Glutamatergic neuron (in vitro differentiated cells): ENCODE results near the gene NT5C1B. TPM values are rescaled to one million over a fixed set of nuclear protein-coding genes. Genes with fewer than 3 reads are reported as not detected.

ENCODE experiments used
- DNase-seq: peaks from one replicate; pipeline ENCODE4 v3.0.0; 2022
- H3K27ac Mint-ChIP-seq: one replicate; pipeline ENCODE4 v1.8.0; 2020; ENCODE audit warnings: mild to moderate bottlenecking, mixed read lengths, inconsistent platforms; ENCODE audit not compliant: unreplicated experiment
- H3K27me3 Mint-ChIP-seq: one replicate; pipeline ENCODE4 v1.8.0; 2020; ENCODE audit warnings: mild to moderate bottlenecking, moderate library complexity, mixed read lengths, inconsistent platforms; ENCODE audit not compliant: unreplicated experiment
- H3K36me3 Mint-ChIP-seq: one replicate; pipeline ENCODE4 v1.8.0; 2020; ENCODE audit warnings: mild to moderate bottlenecking, mixed read lengths, inconsistent platforms; ENCODE audit not compliant: unreplicated experiment
- H3K4me1 Mint-ChIP-seq: one replicate; pipeline ENCODE4 v1.8.0; 2020; ENCODE audit warnings: mild to moderate bottlenecking, low read depth, mixed read lengths, inconsistent platforms; ENCODE audit not compliant: unreplicated experiment
- H3K4me3 Mint-ChIP-seq: one replicate; pipeline ENCODE4 v1.8.0; 2020; ENCODE audit warnings: mild to moderate bottlenecking, mixed read lengths, inconsistent platforms; ENCODE audit not compliant: unreplicated experiment
- H3K9me3 Mint-ChIP-seq: one replicate; pipeline ENCODE4 v1.8.0; 2020; ENCODE audit warnings: mild to moderate bottlenecking, moderate library complexity, mixed read lengths, inconsistent platforms; ENCODE audit not compliant: unreplicated experiment
- total RNA-seq: library from RNA; stranded (reverse); fragmentation: NEBNext Ultra II Directional; extraction: Animal tissue kit (Norgen Biotek cat#: 25700); gene quantifications from one replicate; pipeline ENCODE4 v1.2.1, GENCODE V29; 2021; ENCODE audit not compliant: unreplicated experiment
- TF ChIP-seq, protein P1 (sequence below): fragments of 200-600 bp; sonication (generic); IDR thresholded peaks from one replicate; pipeline ENCODE4 v1.5.0; 2021; ENCODE audit not compliant: partially characterized antibody, unreplicated experiment

The NT5C1B gene
- total RNA-seq, 1 donor from 2014 or later, result not detected

DNA sequence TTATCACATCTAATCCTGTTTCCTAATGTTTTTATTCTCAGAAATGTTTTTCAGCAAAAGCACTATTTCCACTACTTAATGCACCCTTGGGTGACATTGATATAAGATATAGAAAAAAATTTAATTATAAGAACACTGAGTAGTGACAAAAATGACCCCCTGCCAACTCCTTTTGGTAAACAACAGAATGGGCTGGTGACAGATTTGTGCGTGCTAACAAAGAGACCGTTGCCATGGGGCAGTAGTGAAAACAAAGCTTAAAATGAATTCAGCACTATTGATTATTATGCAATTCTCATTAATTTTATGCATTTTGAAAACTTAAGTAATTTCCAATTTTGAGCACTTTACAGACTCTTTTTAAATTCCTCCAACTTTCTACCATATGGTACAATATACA is 62.0 kb downstream of the NT5C1B start:
- no peak overlapping the region for H3K4me3 Mint-ChIP-seq
- no peaks in the 10 kb centered on the region for H3K9me3 Mint-ChIP-seq
- DNase-seq, result no peak

DNA sequence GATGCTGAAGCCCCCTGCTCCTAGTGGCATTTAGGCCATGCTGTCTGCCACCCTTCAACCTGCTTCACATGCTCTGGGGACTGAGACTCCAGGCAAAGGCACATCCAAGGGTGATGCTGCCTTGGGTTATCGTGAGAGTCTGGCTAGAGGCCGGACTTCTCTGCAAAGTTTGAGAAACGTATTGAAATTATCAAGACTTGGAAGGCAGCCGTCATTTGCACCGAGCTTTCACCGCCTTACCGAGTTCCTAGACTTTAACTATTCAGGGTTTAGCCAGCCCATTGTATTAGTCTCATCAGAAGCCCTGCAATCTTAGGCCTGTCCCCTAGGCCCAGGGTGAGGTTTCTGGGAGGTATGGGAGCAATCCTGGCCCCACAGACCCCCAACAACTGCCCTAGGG is 62.9 kb downstream of the NT5C1B start:
- DNase-seq, result no peak
- no peak overlapping the region for H3K27ac Mint-ChIP-seq
- H3K27me3 Mint-ChIP-seq, result peaks cover 2% of the 10 kb centered on the region
- H3K9me3 Mint-ChIP-seq, result no peaks in the 10 kb centered on the region
- H3K36me3 Mint-ChIP-seq, result no peaks in the 10 kb centered on the region
- H3K4me3 Mint-ChIP-seq, result no peak overlapping the region
- H3K4me1 Mint-ChIP-seq, result no peaks in the 10 kb centered on the region
- TF ChIP-seq, protein P1, sequence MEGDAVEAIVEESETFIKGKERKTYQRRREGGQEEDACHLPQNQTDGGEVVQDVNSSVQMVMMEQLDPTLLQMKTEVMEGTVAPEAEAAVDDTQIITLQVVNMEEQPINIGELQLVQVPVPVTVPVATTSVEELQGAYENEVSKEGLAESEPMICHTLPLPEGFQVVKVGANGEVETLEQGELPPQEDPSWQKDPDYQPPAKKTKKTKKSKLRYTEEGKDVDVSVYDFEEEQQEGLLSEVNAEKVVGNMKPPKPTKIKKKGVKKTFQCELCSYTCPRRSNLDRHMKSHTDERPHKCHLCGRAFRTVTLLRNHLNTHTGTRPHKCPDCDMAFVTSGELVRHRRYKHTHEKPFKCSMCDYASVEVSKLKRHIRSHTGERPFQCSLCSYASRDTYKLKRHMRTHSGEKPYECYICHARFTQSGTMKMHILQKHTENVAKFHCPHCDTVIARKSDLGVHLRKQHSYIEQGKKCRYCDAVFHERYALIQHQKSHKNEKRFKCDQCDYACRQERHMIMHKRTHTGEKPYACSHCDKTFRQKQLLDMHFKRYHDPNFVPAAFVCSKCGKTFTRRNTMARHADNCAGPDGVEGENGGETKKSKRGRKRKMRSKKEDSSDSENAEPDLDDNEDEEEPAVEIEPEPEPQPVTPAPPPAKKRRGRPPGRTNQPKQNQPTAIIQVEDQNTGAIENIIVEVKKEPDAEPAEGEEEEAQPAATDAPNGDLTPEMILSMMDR, result no peak

More for the DNA sequence above, 62.0 kb downstream of the NT5C1B start:
- H3K27me3 Mint-ChIP-seq, result peaks cover 2% of the 10 kb centered on the region
- H3K36me3 Mint-ChIP-seq, result no peaks in the 10 kb centered on the region
- H3K4me1 Mint-ChIP-seq, result no peaks in the 10 kb centered on the region
- no peak overlapping the region for H3K27ac Mint-ChIP-seq
- TF ChIP-seq, protein P1, result no peak

DNA sequence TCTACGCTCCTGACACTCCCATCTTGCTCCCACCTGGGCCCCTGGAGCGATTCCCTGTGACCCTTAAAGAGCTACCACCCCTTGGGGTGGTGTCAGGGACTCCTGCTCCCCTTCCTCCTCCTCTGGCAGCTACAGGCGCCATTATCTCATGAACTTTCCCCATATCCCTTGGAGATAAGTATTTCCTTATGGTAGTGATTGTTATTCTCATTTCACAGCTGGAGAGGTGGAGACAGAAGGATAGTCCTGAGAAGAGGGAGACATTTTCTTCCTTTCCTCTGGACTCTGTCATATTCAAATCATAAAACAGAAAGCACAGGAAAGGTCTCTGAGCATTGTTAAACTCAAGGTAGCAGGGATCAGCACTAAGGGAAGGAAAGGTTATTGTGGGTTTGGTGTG is 63.5 kb downstream of the NT5C1B start:
- DNase-seq, result no peak
- Mint-ChIP-seq H3K4me3 (no peak overlapping the region), H3K27me3 (peaks cover 2% of the 10 kb centered on the region), H3K27ac (no peak overlapping the region), H3K36me3 (no peaks in the 10 kb centered on the region), H3K4me1 (no peaks in the 10 kb centered on the region), H3K9me3 (no peaks in the 10 kb centered on the region)
- TF ChIP-seq, protein P1, result no peak

DNA sequence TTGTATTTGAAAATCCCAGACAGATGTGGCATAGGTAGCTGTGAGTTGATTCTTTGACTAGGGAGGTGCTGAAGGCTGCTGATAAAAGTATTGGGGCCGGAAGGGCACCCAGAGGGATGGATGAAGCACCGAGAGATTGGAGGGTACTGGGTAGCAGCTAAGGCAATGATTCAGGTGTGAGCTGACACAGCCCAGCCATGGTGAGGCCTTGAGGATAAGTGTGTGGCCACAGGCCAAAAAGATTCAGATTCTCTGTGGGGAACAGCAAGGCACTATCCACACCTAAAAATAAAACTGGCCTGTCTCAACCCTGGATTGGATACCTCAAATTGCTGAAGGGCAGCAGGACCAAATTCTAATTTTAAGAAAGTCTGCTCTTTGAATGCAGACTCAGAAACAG is 64.1 kb downstream of the NT5C1B start:
- no peak overlapping the region for H3K4me3 Mint-ChIP-seq
- no peaks in the 10 kb centered on the region for H3K36me3 Mint-ChIP-seq
- no peak for DNase-seq
- H3K27me3 Mint-ChIP-seq, result peaks cover 4% of the 10 kb centered on the region
- no peaks in the 10 kb centered on the region for H3K9me3 Mint-ChIP-seq
- H3K27ac Mint-ChIP-seq, result no peak overlapping the region
- TF ChIP-seq, protein P1, result no peak
- H3K4me1 Mint-ChIP-seq, result no peaks in the 10 kb centered on the region

DNA sequence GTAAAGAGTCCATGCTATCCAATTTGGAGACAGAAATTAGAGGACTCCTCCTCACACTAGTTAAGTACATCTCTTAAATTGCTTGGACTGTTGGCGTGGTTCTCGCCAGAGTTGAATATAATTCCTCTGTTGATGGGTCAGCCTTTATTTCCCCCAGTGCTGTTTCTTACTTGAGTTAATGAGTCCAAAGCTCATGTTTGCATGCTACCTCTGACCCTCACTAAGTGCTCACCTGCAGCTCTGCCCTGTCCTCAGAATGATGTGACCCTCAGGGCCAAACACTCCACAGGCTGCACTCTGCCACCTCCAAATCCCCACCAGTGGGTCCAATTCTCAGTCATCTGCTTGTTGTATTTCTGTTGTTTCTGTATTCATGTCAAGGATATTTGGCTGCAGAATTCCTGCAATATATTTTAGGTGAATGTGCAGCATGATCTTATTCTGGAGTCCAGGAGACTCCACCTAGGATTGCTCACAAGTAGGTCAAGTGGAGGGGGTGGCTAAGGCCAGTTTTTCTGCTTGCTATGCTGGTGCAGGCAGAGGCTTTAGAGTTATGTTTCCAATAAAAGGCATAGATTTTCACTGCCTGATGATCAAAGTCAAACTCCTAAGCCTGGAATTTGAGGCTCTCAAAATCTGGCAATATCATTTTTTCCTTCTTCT is 66.8 kb downstream of the NT5C1B start:
- DNase-seq, result no peak
- Mint-ChIP-seq H3K4me1 (no peaks in the 10 kb centered on the region), H3K36me3 (no peaks in the 10 kb centered on the region), H3K9me3 (no peaks in the 10 kb centered on the region), H3K4me3 (no peak overlapping the region), H3K27ac (no peak overlapping the region), H3K27me3 (peaks cover 4% of the 10 kb centered on the region)
- TF ChIP-seq, protein P1, result no peak
